DOHH2 (cell line): ENCODE data around the gene OLFM3.

ENCODE experiments used
- H3F3A ChIP-seq: fragments of 200-600 bp; sonication (generic), shearing (Covaris generic); 2 replicates; pipeline ENCODE4 v1.6.0; 2016; ENCODE audit warnings: antibody characterized with exemption, mild to moderate bottlenecking; ENCODE audit not compliant: control insufficient read depth, insufficient read depth
- H3K27ac ChIP-seq: fragments of 200-600 bp; sonication (generic); 2 replicates; pipeline ENCODE4 v1.5.1; 2014; ENCODE audit warnings: low read depth, mild to moderate bottlenecking, low read length, moderate library complexity
- H3K27me3 ChIP-seq: fragments of 200-600 bp; sonication (generic); 2 replicates; pipeline ENCODE4 v1.6.1; 2014; ENCODE audit warnings: mild to moderate bottlenecking, low read length, mixed read lengths; ENCODE audit not compliant: control insufficient read depth
- H3K36me3 ChIP-seq: fragments of 200-600 bp; sonication (generic); 2 replicates; pipeline ENCODE4 v1.6.1; 2014; ENCODE audit warnings: mild to moderate bottlenecking, low read length, moderate library complexity, mixed read lengths; ENCODE audit not compliant: control insufficient read depth
- H3K4me1 ChIP-seq: fragments of 200-600 bp; sonication (generic); 2 replicates; pipeline ENCODE4 v1.6.1; 2014; ENCODE audit warnings: mild to moderate bottlenecking, low read length, mixed read lengths; ENCODE audit not compliant: control insufficient read depth
- H3K4me2 ChIP-seq: fragments of 200-600 bp; sonication (generic); 2 replicates; pipeline ENCODE4 v1.6.0; 2014; ENCODE audit warnings: mild to moderate bottlenecking, low read length, moderate library complexity
- H3K4me3 ChIP-seq: fragments of 200-600 bp; sonication (generic); 2 replicates; pipeline ENCODE4 v1.5.1; 2014; ENCODE audit warnings: mild to moderate bottlenecking, low read length, mixed read lengths
- H3K79me2 ChIP-seq: fragments of 200-600 bp; sonication (generic); 2 replicates; pipeline ENCODE4 v1.6.1; 2014; ENCODE audit warnings: mild to moderate bottlenecking, low read length, mixed read lengths; ENCODE audit not compliant: control insufficient read depth
- H3K9me2 ChIP-seq: fragments of 200-600 bp; sonication (generic); replicated peaks from 2 replicates; pipeline ENCODE4 v1.6.1; 2014; ENCODE audit warnings: mild to moderate bottlenecking, low read length, mixed read lengths; ENCODE audit not compliant: control insufficient read depth
- H3K9me3 ChIP-seq: fragments of 200-600 bp; sonication (generic); 2 replicates; pipeline ENCODE4 v1.6.1; 2014; ENCODE audit warnings: antibody characterized with exemption, low read length, mixed read lengths; ENCODE audit not compliant: control insufficient read depth, insufficient read depth
- H4K20me1 ChIP-seq: fragments of 200-600 bp; sonication (generic); 2 replicates; pipeline ENCODE4 v1.6.0; 2014; ENCODE audit warnings: low read depth, mild to moderate bottlenecking, antibody characterized with exemption, low read length, moderate library complexity; ENCODE audit not compliant: control insufficient read depth, insufficient read depth
- EZH2phosphoT487 ChIP-seq: fragments of 200-600 bp; sonication (generic); IDR thresholded peaks from 2 replicates; pipeline ENCODE4 v1.6.1; 2017; ENCODE audit warnings: borderline replicate concordance, mild to moderate bottlenecking, antibody characterized with exemption, low read length, moderate library complexity, mixed read lengths
- TF ChIP-seq, protein P1 (sequence below): fragments of 200-600 bp; sonication (generic); IDR thresholded peaks from one replicate; pipeline ENCODE4 v1.5.1; 2014; ENCODE audit warnings: antibody characterized with exemption, mild to moderate bottlenecking, low read depth, low read length; ENCODE audit not compliant: poor library complexity, severe bottlenecking

OLFM3 gene

DNA sequence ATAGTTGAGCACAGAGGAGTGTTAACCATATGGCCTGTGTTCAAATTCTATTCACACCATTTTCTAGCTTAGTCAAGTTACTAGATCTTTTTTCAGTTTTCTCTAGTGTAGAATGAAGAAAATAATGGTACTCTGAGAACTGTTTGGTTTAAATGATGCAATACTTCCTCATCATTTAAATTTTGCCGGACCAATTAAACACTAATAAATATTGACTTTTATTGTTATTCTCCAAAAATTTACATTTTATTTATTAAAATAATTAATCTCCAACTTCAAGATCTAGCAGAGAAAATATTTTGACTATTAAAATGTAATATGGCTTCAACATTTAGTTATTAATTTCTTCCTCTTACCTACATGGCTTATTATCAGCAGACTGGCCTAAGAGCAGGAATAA, 123.1 kb downstream of the OLFM3 start:
- Histone ChIP-seq H3F3A (no peaks in the 10 kb centered on the region), H3K4me3 (no peak overlapping the region), H3K9me3 (no peaks in the 10 kb centered on the region), H3K27me3 (no peaks in the 10 kb centered on the region), H3K4me1 (no peaks in the 10 kb centered on the region), H3K36me3 (no peaks in the 10 kb centered on the region), H3K9me2 (no peaks in the 10 kb centered on the region), H3K27ac (no peak overlapping the region), H3K4me2 (no peak overlapping the region), H4K20me1 (no peaks in the 10 kb centered on the region), H3K79me2 (no peaks in the 10 kb centered on the region)
- TF ChIP-seq, protein P1, sequence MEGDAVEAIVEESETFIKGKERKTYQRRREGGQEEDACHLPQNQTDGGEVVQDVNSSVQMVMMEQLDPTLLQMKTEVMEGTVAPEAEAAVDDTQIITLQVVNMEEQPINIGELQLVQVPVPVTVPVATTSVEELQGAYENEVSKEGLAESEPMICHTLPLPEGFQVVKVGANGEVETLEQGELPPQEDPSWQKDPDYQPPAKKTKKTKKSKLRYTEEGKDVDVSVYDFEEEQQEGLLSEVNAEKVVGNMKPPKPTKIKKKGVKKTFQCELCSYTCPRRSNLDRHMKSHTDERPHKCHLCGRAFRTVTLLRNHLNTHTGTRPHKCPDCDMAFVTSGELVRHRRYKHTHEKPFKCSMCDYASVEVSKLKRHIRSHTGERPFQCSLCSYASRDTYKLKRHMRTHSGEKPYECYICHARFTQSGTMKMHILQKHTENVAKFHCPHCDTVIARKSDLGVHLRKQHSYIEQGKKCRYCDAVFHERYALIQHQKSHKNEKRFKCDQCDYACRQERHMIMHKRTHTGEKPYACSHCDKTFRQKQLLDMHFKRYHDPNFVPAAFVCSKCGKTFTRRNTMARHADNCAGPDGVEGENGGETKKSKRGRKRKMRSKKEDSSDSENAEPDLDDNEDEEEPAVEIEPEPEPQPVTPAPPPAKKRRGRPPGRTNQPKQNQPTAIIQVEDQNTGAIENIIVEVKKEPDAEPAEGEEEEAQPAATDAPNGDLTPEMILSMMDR = no peak
- no peak for TF ChIP-seq EZH2phosphoT487

DNA sequence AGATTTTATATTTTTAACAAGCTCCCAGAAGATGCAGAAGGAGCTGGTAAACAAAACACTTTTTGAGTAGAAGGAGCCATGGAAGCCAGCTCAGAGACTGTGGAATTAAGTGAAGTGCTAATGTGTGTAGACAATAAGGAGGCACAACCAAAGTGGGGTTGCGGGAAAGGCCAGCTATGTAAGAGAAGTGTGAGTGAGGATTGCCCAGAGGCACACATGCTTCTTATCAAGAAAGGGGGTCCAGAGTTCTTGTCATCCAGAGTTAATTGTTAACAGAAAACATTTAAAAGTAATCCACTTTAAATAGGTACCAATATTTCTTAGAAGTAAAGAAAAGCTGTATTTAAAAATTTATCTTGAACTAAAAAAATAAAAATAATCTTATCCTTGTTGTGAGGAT, 136.8 kb downstream of the OLFM3 start:
- Histone ChIP-seq H4K20me1 (no peaks in the 10 kb centered on the region), H3K36me3 (no peaks in the 10 kb centered on the region), H3F3A (no peaks in the 10 kb centered on the region), H3K27me3 (no peaks in the 10 kb centered on the region), H3K4me1 (no peaks in the 10 kb centered on the region), H3K79me2 (no peaks in the 10 kb centered on the region), H3K9me3 (no peaks in the 10 kb centered on the region), H3K4me3 (no peak overlapping the region), H3K4me2 (no peak overlapping the region), H3K27ac (no peak overlapping the region), H3K9me2 (no peaks in the 10 kb centered on the region)
- no peak for TF ChIP-seq EZH2phosphoT487
- TF ChIP-seq, protein P1 = no peak

DNA sequence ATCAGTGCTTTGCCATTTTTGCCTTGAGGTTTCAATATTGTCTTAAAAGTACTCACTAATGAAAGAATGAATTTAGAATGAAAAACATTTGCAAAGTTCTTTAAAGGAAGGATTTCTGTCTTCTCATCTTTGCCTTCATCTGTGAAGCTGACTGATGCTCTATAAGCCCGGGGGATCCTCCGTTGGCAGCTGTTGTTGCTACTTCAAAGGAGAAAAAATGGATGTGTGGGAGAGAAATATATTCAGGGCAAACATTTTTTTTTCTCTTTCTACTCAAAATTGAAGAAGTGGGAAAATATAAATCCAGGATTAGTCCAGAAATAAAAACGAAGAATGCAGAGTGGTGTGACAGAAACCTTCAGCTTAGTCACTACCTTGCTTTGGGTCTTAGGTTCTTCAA, 142.5 kb downstream of the OLFM3 start:
- no peaks in the 10 kb centered on the region for H3F3A ChIP-seq
- no peaks in the 10 kb centered on the region for H4K20me1 ChIP-seq
- no peak overlapping the region for H3K4me2 ChIP-seq
- H3K27ac ChIP-seq = no peak overlapping the region
- H3K9me2 ChIP-seq = no peaks in the 10 kb centered on the region
- no peaks in the 10 kb centered on the region for H3K27me3 ChIP-seq
- no peaks in the 10 kb centered on the region for H3K4me1 ChIP-seq
- H3K79me2 ChIP-seq = no peaks in the 10 kb centered on the region
- no peak for TF ChIP-seq EZH2phosphoT487
- TF ChIP-seq, protein P1 = no peak
- no peaks in the 10 kb centered on the region for H3K9me3 ChIP-seq
- H3K36me3 ChIP-seq = no peaks in the 10 kb centered on the region
- H3K4me3 ChIP-seq = no peak overlapping the region

DNA sequence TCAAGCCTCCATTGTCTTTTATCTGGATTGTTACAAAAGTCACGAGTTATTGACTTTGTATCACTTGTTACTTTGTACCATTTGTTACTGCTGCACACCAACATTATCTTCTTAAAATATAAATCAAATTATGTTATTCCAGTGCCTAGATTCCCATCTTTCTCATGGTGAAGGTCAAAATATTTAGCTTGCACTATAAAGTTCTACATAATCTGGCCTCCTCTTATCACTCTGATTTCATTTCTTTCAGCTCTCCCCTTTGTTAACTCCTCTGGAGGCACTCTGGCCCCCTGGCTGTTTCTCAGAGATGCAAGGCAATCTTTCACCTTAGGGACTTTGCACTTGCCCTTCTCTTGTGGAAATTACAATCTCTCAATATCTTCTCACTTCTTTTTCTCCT, 143.8 kb downstream of the OLFM3 start:
- Histone ChIP-seq H3K4me2 (no peak overlapping the region), H3K36me3 (no peaks in the 10 kb centered on the region), H3K4me1 (no peaks in the 10 kb centered on the region), H3K27me3 (no peaks in the 10 kb centered on the region), H4K20me1 (no peaks in the 10 kb centered on the region), H3K79me2 (no peaks in the 10 kb centered on the region), H3F3A (no peaks in the 10 kb centered on the region), H3K9me3 (no peaks in the 10 kb centered on the region), H3K27ac (no peak overlapping the region), H3K4me3 (no peak overlapping the region), H3K9me2 (no peaks in the 10 kb centered on the region)
- TF ChIP-seq EZH2phosphoT487 = no peak
- TF ChIP-seq, protein P1 = no peak
